Measurements from ENCODE around the gene CLASP1.
"Not testable (repeated sequence)": the region's sequence is repeated elsewhere in the genome, so short reads cannot be mapped to it uniquely, and the experiment has no call there.

CLASP1 gene

DNA sequence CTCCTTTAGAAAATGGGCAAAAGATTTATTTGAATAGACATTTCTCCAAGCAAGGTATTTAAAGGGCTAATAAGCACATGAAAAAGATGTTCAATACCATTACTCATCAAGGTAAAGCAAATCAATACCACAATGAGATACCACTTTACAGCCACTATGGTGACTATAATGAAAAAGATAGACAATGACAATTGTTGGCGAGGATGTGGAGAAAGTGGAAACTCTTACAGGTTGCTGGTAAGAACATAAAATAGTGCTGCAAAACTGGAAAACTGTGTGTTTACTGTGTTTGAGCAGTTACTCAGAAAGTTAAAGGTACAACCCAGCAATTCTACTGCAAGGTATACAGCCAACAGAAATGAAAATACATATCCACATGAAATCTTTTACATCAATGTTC lies 150.5 kb downstream of the CLASP1 start:
- DNase-seq, result no peak

DNA sequence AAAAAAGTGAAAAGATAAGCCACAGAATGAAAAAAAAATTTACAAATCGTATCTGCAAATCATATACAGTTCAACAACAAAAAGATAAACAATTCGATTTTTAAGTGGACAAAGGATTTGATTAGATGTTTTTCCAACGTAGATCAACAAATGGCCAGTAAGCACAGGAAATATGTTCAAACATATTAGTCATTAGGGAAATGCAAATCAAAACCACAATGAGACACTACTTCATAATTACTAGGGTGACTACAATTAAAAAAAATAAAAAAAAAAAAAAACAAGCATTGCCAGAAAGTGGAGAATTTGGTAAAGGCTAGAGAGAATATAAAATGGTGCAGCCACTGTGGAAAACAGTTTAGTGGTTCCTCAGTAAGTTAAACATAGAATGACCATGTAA lies 156.9 kb downstream of the CLASP1 start:
- DNase-seq, result no peak

DNA sequence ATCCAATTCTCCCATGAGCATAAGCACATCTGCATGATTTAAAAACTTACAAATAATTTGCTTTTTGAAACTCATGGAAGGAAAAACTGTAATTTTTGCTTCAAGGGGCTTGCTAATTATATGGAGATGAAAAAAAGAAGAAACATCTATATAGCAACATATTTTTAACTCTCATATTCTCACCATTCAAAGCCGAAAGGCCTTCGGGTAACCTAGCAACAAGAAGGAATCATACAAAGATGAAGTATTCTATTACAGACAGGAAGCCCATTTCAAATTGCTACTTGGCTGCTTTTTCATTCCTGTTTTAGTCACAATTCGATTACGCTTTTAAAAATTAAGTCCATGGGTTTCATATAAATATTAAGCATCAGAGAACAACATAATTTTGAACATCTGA lies 157.7 kb downstream of the CLASP1 start:
- peak; percentile 65 for DNase-seq

DNA sequence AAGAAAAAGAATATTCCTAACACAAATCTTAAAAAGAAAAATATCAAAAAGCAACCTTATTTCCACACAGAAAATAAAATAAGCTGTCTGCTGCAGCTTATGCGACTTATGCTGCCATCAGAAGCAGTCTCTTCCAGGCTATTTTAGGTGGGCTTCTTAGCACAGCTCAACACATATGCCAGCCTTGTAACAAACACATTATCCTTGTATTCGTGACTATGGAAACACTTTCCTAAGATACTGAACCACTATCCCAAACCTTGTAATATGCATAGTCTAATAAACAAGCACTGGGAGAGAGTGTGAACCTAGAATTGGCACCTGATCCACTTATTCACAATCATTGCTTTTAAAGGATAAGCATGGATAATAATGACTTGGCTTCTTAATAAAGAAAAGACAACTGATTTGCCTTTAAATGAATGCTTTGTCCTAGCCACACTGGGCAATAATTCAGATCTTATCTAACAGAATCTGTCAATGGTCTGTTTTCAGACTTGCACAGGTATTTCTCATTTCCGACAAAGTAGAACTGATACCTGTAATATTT lies 158.6 kb downstream of the CLASP1 start:
- no peak for DNase-seq

DNA sequence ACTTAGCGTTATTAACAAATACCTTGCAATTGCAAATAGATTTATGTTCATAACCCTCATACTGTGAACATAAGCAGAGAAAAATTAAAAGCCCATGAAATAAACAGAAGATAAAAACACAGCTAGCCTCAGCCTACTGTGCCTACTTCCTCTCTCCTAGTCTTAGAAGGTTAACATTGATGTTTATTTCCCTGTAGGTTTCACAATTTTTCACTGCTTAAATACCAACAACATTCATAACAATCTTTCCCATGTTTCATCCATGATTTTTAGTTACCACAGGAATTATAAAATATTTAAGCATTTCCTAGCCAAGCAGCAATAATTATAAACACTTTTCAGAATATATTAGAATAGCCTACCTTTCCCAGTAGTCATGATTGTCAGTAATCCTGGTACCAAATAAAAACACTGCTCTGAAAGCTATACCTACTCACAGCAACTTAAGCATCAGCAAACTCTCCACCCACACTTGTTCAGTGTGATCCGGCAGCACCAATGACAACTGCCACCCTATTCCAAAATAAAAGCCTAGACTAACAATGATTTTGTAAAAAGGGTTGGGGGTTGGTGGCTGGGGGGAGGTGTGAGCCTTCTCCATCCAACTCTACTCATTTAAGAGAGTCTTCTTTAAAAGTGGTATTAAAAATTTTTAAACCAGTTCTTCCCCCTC lies 159.2 kb downstream of the CLASP1 start:
- DNase-seq, result peak; percentile 18

DNA sequence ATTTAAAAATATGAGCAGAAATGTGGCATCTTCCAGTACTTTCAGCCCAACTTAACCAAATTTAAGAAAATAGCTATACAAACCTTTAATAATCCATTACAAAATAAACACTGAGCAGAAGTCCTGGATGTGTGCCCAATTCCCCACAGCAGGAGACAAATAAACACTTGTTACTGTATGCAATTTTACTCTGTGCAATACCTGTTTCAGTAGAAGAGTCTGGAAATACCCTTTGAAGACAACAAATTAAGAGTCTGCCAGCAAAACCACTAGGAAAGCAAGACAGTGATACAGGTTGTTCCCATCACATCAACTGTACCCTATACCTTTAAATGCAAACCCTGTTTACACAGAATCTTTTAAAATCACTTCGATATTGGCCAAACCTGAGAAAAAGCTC lies 160.0 kb downstream of the CLASP1 start:
- DNase-seq, result peak; percentile 65

DNA sequence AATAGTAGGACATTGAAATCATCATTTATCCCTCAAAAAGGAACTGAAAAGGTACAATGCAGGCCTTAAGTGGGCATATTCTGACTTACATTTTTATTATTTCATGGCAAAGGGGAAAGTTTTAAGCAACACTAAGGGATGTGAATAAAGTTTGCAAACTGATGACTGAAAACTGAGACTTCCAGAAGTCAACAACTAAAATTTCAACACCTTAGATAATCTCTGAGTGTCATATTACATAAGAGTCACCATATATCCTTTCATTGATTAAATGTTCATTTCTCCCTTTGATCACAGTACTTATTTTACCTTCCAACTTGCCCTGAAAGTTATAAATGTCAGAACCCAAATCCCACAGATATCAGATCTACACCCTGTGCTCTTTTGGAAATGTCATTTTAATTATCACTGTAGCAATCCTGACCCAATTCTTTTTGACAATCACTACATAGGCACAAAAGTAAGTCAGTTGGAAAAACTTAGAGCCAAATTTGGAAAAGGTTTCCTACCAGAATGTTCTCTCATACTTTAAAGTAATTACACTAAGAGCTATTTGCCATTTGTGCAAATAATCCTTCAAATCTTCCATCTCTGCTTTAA lies 163.0 kb downstream of the CLASP1 start:
- no peak for DNase-seq

DNA sequence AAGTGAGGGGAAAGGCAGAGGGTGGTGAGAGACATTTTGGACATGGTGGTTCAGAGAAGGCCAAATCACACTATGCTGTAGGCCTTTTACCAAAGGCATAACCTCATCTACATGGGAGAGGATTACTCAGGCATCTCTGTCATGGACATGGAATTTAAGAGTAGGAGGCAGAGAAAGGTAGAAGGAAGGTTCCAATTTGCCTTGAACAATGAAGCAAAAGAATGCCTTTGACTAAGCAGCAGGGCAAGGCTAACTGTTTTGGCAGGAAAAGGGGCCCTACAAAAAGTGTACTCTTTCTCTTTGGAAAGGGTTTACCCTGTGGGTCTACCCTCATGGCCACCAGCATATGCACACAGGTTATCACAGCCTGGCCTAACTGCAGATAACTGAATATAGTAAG lies 164.2 kb downstream of the CLASP1 start:
- no peak for DNase-seq

DNA sequence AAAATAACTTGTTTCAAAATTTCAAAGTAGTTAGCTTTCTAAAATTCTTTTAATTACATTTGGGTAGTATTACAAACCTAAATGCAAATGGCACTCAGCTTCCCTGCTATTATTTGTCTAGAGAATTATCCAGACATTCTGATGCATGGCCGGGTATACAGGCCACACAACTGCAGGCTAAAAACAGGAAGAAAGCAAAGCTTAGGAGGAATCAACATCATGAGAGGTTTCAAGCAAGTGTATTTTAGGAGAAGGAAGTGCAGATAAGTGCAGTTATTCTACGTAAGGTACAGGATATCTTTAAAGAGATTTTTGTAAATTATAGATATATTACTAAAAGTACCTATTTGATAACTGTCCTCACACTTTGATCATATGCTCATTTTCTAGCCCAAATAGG lies 165.4 kb downstream of the CLASP1 start:
- DNase-seq, result no peak

DNA sequence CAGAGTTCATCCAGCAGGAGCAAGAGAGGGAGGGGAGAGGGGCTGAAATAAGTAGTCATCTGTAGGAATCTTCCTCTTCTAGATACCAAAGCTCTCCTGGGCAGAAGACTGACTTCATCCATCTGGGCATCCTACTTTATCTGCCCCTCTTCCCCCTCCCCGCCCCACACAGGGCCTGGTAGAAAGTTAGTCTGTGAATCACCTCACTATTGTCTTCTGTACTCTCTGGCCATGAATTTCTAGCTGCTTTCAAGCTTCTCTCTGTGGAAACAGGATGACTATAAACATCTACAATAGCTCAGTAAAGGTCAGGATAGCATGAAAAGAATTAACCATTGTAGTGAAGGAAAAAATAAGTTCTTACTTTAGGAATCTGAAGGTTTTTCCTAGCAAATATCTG lies 166.2 kb downstream of the CLASP1 start:
- no peak for DNase-seq

DNA sequence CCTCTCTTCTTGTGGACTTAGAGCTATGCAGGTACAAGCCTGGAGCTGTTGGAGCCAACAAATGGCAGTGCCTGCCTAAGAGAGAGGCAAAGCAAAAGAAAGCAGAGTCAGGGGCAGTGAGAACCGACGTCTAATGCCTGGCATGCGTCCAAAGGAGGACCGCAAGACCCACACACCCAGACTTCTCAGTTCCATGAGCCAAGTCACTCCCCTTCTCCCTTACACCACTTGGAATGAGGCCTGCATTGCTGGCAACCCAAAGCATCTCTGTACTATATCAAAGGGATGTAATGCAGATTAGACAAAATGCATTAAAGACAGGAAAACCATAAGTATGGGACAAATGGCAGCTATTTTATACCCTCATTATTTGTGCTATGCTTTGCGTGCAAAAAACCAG lies 168.4 kb downstream of the CLASP1 start:
- DNase-seq, result no peak

DNA sequence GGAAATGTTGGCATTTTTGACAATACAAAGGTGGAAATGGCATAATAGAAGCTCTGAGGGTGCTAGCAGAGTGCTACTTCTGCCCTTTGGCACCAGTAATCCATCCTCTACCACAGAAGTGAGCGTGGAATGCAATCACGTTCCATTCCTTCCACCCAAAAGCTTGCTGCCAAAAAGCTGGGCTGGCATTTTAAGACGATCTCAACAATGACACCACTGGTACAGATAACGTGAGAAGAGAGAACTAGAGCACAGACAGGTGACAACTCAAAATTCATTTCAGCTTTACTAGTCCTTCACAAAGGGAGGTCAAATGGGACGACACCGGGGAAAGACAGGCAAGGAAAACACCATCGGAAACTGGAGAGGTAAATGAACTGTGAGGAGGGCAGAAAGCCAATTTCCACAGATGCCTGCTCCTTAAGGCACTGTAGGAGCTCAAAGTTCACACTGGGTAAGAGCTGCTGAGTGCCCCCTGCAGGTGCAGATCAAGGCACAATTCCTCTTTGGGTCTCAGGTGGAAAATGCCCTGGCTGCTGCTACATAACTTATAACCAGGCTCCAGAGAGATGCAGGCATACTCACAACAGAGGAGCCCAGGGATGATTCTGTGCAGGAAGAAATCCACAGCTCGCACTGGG lies 169.3 kb downstream of the CLASP1 start:
- peak; percentile 37 for DNase-seq

DNA sequence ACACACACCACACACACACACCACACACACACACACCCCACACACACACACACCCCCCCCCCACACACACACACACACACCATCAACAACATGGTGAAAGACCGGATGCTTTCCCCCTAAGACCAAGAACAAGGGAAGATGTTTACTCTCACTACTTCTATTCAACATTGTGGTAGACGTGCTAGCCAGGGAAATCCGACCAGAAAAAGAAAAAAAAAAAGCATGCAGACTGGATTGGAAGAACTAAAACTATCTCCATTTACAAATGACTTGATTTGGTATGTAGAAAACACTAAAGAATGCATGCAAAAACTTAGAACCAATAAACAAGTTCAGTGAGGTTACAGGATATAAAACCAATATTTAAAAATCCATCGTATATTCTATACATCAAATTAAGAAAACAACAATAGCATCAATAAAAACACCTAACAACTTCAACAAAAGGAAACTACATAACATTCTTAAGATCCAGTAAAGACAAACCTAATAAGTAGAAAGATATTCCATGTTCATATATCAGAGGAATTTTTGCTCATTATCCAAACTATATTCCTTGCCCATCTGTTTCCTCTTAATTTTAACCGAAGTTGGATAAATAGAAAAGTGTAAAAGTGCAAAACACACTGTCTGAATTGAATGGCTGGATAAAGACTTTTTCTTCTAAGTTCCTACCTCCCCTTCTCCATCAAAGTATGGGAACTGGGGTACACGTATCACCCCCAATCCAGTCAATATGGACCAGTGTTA lies 170.1 kb downstream of the CLASP1 start:
- no peak for DNase-seq

DNA sequence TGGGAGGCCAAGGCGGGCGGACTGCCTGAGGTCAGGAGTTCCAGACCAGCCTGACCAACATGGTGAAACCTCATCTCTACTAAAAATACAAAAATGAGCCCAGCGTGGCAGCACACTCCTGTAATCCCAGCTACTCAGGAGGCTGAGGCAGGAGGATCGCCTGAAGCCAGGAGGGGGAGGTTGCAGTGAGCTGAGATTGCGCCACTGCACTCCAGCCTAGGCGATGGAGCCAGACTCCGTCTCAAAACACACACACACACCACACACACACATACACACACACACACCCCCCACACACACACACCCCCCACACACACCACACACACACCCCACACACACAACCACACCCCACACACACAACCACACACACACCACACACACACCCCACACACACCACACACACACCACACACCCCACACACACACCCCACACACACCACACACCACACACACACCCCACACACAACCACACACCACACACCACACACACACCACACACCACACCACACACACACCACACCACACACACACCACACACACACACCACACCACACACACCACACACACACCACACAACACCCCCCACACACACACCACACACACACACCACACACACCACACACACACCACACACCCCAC lies 170.8 kb downstream of the CLASP1 start:
- not testable (repeated sequence) for DNase-seq

DNA sequence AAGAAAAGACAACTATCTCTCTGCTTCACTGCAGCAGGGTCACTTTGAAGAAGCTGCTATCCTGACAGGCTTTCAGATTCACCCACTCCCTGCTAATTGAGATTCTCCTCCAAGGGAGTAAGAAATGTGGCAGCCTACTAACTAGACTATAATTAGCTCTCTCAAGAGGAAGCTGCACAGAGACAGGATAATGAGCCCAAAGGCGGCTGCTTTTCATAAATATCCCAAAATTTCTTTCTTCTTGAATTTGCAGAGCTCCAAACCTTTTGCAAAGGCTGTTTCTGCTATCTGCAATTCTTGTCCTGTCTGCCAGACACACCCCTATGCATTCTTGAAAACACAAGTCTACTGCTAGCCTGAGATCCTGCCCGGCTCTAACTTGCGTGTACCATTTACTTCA lies 172.6 kb downstream of the CLASP1 start:
- DNase-seq, result no peak

DNA sequence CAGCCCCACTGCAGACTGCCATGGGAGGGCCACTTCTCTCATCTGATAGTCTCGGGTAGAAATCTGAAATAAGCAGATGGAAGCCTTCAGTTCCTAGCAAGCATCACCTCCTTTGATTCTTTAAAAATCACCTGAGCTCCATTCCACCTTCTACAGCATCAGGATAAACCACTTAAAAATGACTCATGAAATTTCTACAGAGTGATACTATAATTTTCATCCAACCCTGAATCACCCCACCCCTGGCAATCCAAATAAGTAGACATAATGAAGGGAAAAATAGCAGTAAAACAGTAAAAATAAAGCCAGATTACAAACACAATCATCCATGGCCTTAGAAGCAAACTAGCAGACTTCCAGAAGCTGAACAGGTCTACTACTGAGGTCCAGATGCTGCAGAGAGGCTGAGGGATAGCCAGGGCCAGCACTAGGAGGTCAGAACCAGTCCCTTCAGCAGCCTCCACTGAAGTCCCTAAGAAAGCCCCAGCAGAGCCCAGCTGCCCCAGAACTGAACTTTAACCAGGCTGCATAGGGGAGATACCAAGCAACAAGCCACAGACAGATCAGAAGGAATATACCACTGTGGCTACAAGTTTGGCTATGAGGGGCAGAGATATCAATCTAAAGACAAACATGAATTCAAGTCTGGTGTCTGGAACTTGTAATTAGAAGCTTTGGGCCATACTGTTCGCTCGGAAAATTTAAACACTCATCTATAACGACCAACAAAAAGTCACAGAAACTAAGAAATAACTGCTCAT lies 173.3 kb downstream of the CLASP1 start:
- no peak for DNase-seq

DNA sequence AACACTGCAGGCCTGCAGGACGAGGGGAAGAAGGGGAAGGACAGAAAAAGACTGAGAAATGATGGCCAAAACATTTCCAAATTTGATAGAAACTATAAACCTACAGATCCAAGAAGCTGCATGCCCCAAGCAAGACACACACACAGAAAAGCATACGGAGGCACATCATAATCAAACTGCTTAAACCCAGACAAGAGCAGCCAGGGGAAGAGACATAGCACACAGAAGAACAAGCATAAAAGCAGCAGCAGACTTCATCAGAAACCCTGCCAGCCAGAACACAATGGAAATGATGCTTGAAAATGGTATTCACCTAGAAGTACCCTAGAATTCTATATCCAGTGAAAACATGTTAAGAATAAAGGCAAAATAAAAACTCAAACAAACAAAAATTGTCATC lies 175.8 kb downstream of the CLASP1 start:
- no peak for DNase-seq

DNA sequence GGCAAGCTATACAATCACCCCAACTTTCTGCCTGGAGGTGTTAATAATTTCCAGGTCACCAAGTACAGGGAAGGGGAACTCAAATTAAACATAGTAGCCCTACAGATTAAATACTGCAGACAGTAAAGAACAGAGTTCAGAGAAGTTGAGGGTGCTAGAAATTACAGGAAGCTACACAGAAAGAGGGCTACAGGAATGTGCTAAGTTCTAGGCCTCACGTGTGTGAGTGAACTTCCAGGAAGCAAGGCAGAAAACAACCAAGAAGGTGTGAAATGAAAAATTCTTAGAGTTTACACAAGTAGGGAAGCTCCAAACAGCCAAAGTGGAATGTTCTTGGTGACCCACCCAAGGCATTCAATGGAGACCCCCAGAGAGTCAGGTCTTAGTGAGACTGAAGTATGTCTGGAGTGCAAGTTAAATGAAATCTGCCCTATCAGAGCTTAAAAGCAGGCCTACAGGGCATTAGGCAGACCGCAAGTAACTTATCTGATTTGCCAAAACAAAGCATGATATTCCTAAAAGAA lies 176.7 kb downstream of the CLASP1 start:
- no peak for DNase-seq

DNA sequence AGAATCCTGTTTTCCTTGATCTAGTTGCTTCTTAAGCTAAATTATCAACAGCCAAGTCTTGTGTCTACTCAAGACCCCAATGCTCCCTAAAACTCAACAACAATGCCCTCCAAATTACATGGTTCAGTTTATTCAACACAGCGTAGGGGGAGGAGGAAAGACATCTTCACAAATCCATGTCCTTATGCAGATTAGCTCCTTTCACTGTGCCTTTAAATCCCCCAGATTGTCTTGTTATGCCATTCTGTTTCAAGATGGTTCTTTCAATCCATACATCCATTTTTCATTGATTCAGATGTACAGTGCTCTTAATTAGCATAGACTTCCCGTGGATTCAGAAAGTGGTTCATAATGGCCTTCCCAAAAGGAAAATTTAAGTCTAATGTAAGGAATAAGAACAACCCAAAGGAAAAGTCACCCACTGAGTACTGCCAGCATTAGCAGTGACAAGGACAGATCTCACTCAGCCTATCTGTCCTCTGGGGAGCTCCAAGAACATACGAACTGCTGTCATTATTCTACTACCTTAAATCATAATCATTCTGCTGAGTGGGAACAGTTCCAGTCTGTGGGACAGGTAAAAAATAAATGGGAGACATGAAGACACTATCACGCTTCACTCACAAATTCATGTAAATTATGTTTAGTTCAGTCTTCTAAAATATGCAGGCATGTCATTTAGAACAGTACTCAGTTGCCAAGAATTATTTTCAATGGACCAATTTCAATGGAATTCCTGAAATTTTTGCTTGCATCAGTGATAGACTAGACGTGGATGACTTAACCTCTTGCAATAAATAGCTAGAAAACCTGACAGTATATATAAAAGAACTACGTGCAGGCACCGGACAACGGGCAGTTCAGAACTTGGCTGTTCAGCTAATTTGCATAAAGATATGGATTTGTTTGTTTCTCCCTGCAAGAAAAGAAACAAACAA lies 177.5 kb downstream of the CLASP1 start:
- no peak for DNase-seq

DNA sequence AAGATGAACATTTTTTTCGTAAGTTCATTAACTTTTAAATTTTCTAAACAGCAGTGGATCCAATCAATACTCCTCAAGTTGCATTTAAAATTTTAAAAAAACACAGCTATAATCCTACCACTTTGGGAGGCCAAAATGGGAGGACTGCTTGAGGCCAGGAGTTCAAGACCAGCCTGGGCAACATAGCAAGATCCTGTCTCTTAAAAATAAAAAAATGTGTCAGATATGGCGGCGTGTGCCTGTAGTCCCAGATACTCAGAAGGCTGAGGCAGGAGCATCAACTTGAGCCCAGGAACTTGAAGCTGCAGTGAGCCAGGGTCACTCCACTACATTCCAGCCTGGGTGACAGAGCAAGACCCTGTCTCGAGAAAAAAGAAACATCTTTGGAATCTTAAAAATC lies 178.3 kb downstream of the CLASP1 start:
- DNase-seq, result no peak

DNA sequence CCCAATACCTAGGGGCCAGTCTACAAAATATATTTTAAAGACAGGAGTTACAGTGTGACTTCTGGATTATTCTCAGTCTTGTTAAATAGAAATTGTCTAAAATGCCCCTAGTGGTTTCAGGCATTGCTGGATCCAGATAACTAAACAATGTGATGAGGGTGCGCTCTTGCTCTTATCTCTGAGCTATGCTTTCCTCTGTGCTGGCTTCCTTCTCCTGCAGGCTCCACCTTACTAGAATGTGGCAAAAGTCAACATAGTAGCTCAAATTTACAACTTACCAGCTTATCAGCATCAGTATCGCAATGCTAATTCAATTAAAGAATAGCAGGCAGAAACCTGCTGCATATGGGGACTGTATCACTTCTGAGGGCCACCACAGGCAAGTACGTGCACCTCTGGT lies 179.9 kb downstream of the CLASP1 start:
- DNase-seq, result no peak
